ENCODE data around the gene RPS27L.
"Not testable (repeated sequence)": the region's sequence is repeated elsewhere in the genome, so short reads cannot be mapped to it uniquely, and the experiment has no call there.

Gene RPS27L

DNA sequence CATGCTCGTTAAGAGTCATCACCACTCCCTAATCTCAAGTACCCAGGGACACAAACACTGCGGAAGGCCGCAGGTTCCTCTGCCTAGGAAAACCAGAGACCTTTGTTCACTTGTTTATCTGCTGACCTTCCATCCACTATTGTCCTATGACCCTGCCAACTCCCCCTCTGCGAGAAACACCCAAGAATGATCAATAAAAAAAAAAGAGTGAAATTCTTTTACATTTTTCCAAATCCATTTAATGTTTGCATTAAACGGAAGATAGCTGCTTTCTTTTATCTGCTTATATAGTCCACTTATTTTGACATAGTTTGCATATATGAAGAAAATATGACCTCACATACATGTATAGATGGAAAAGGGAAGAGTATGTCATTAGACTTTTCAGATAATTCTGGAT, 57.7 kb downstream of the RPS27L start:
- DNase-seq (ENCODE audit: low read depth, low spot score), result not testable (repeated sequence)

DNA sequence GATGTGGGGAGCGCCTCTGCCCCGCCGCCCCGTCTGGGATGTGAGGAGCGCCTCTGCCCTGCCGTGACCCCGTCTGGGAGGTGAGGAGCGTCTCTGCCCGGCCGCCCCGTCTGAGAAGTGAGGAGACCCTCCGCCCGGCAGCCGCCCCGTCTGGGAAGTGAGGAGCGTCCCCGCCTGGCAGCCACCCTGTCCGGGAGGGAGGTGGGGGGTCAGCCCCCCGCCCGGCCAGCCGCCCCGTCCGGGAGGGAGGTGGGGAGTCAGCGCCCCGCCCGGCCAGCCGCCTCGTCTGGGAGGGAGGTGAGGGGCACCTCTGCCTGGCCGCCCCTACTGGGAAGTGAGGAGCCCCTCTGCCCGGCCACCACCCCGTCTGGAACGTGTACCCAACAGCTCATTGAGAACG, 58.4 kb downstream of the RPS27L start:
- not testable (repeated sequence) for DNase-seq (ENCODE audit: low read depth, low spot score)
